ENCODE data around the gene CLEC3B.
"Not testable (repeated sequence)": the region's sequence is repeated elsewhere in the genome, so short reads cannot be mapped to it uniquely, and the experiment has no call there.

Gene CLEC3B

DNA sequence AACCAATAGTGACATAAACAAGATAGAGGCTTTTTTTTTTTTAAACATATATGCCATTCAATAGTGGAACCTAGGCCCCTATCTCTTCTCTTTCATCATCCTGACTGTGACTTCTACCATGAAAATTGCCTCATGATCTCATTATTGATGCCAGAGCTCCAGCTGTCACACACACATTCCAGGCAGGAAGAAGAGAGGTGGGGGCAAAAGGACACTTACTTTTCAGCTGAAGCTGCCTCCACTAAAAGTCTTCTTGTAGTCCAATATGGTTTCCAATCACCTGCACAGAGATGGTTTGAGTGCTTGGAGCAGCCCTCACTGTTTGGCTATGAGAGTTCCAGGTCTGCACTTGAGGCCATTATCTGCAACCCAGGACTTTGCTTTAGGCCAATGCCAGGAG lies 45.0 kb downstream of the CLEC3B start:
- DNase-seq = no peak

- no peak for DNase-seq
These were observed 49.9 kb downstream of the CLEC3B start for GRCh38 chr3:45075821-45076625.

DNA sequence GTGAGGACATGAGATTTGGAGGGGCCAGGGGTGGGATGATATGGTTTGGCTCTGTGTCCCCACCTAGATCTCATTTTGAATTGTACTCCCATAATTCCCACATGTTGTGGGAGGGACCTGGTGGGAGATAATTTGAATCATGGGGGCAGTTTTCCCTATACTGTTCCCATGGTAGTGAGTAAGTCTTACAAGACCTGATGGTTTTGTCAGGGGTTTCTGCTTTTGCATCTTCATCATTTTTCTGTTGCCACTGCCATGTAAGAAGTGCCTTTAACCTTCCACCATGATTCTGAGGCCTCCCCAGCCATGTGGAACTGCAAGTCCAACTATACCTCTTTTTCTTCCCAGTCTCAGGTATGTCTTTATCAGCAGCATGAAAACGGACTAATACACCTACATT lies 52.2 kb downstream of the CLEC3B start:
- not testable (repeated sequence) for DNase-seq

DNA sequence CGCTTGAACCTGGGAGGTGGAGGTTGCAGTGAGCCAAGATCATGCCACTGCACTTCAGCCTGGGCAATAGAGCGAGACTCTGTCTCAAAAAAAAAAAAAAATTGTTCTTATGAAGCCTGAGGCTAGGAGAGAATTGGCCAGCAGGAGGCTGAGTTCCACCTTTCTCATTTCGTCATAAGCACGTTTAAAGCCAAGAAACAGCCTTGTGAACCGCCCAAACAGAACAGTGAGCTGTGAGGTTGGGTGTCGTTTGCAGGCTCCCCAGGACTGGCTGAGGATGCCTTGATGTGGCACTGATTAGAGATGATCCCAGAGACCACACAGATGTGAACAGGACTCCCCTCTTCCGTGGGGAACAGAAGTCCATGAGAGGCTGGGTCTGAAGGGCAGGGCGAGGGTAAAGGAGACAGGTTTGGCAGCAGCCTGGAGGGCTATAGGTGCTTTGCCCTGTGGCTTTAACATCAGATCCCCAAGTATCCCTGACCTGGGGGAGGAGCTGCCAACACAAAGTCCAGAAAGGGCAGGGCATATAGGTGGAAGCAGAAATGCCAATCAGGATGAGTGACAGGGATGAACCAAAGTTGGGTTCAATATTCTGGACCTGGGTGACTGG lies 52.9 kb downstream of the CLEC3B start:
- no peak for DNase-seq

DNA sequence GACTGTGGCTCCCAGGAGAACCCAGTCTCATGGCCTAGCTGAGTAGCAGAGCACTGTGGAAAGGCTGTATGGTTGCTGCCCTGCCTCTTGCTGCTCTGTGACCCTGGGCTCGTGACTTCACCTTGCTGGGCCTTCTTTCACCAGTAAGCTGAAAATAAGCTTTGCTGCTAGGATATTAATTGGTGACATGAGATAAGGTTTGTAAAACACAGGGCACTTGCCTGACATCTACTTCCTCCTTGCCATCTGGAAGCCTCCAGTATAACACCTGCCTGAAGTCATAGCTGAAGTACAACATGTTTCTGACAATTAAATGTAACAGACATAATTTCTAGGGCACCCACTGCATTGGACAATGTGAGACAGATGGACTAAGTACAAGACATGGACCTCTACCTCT lies 53.6 kb downstream of the CLEC3B start:
- DNase-seq = no peak

- no peak for DNase-seq
These were observed 54.7 kb downstream of the CLEC3B start for GRCh38 chr3:45080824-45081223.

GRCh38 chr3:45081506-45082141 lies 55.5 kb downstream of the CLEC3B start:
- DNase-seq = no peak

- no peak for DNase-seq
These were observed 56.0 kb downstream of the CLEC3B start for GRCh38 chr3:45082142-45082538.

DNA sequence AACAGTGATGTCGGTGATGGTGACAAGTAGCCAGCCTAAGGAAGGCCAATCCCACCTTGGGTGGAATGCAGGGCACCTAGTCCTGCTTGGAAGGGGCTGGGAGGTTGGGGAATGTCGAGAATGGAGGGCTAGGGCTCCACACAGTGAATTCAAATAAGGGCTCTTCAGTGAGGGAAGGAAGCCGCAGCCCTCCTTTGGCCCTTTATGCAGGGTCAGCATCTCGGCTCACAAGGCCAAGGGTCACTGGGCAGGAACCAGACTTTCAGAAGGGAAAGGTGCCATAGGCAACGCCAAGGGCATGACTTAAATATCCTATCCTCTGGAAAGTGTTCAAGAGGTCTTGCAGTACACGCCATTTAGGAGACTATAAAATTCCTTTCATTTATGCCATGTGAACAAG lies 56.9 kb downstream of the CLEC3B start:
- DNase-seq = no peak

GRCh38 chr3:45084361-45084760 lies 58.3 kb downstream of the CLEC3B start:
- DNase-seq = no peak

GRCh38 chr3:45084820-45085816 lies 59.0 kb downstream of the CLEC3B start:
- DNase-seq = no peak

Measured in CD4-positive, alpha-beta T cell treated with Interleukin-1 beta for 1 hour (primary cell).